Measurements from ENCODE around the gene RGL3. TPM values are rescaled to one million over a fixed set of nuclear protein-coding genes. Genes with fewer than 3 reads are reported as not detected.

The RGL3 gene
- total and polyA plus RNA-seq, 4 donors = 2.4 to 19.8 (median 7.8) TPM

GRCh38 chr19:11346104-11346940 lies 72.8 kb downstream of the RGL3 start, which contains the start of the genes CCDC159 and TMEM205 (continued):
- TF ChIP-seq ATF3 (IDR thresholded peaks at IDR 0.05) (peak; percentile 74), EGR1 (IDR thresholded peaks at IDR 0.05; ENCODE audit: low read depth in 2 of 2) (peak; percentile 85 to 93), GABPA (IDR thresholded peaks at IDR 0.05 in 1 of 2, conservative IDR thresholded peaks at IDR 0.05 in 1 of 2) (peak; percentile 41 to 80), RXRA (IDR thresholded peaks at IDR 0.05) (peak; percentile 52 to 69)

GRCh38 chr19:11345122-11345803 lies 73.9 kb downstream of the RGL3 start:
- peak overlapping the region; percentile 58 to 96 (median 84) for H3K4me3 ChIP-seq (ENCODE audit: low read depth in 1 of 3, low read length in 3 of 3)
- peaks cover 0 to 27% (median 22%) of the 10 kb centered on the region in 4 donors for H3K4me1 ChIP-seq (ENCODE audit: control insufficient read depth in 4 of 4, insufficient read depth in 4 of 4, low read length in 3 of 4)
- H3K27me3 ChIP-seq (ENCODE audit: control insufficient read depth in 4 of 4, insufficient read depth in 4 of 4, low read length in 3 of 4) = no peaks in the 10 kb centered on the region
- DNase-seq (ENCODE audit: low spot score) = no peak
- H3K9ac ChIP-seq (ENCODE audit: low read depth in 1 of 2, low read length in 2 of 2) = peak overlapping the region in 1 of 2 donors; percentile 72
- H3K36me3 ChIP-seq (ENCODE audit: control insufficient read depth in 4 of 4, insufficient read depth in 3 of 4, low read depth in 1 of 4, low read length in 3 of 4) = peaks cover 4 to 10% (median 4%) of the 10 kb centered on the region in 4 donors
- WGBS = 35% methylated on average over 15 of the region's 15 CpGs
- H3K27ac ChIP-seq (ENCODE audit: low read depth in 1 of 2, low read length in 2 of 2) = peak overlapping the region; percentile 74 to 83
- TF ChIP-seq GABPA (IDR thresholded peaks at IDR 0.05 in 1 of 2, conservative IDR thresholded peaks at IDR 0.05 in 1 of 2) (no peak), JUND (IDR thresholded peaks at IDR 0.05) (no peak), RXRA (IDR thresholded peaks at IDR 0.05) (no peak), RAD21 (IDR thresholded peaks at IDR 0.05) (no peak)
- no peaks in the 10 kb centered on the region for H3K9me3 ChIP-seq (ENCODE audit: control insufficient read depth in 4 of 4, low read length in 3 of 4)

Small RNA genes lying within 50 kb of the gene (small RNA-seq; reads per million reads assigned to genes)
- gene RF00019 = not detected

Other genes starting within 250 kb of the RGL3 start
- gene KANK2, start 221.8 kb downstream of the RGL3 start, total RNA-seq = 10 to 100 TPM; 51.0 to 67.8 TPM
- 10 to 100 TPM; 15.0 to 30.3 TPM for gene KANK2, start 221.8 kb downstream of the RGL3 start, polyA plus RNA-seq
- 10 to 100 TPM; 32.4 to 33.9 TPM for gene ANGPTL8, start 179.7 kb downstream of the RGL3 start, total RNA-seq
- 100 to 1,000 TPM; 101 to 107 TPM for gene ANGPTL8, start 179.7 kb downstream of the RGL3 start, polyA plus RNA-seq
- gene DOCK6, start 156.8 kb downstream of the RGL3 start, total RNA-seq = 10 to 100 TPM in 1 of 2 donors, 1 to 10 TPM in 1; 4.9 to 15.8 TPM
- gene DOCK6, start 156.8 kb downstream of the RGL3 start, polyA plus RNA-seq = 10 to 100 TPM; 13.2 to 14.2 TPM
- not detected for gene TSPAN16, start 123.2 kb downstream of the RGL3 start, total RNA-seq
- gene TSPAN16, start 123.2 kb downstream of the RGL3 start, polyA plus RNA-seq = not detected
- 10 to 100 TPM in 1 of 2 donors, 1 to 10 TPM in 1; 9.5 to 10.2 TPM for gene RAB3D, start 79.7 kb downstream of the RGL3 start, total RNA-seq
- 1 to 10 TPM; 1.1 to 1.4 TPM for gene RAB3D, start 79.7 kb downstream of the RGL3 start, polyA plus RNA-seq
- gene TMEM205, start 73.0 kb downstream of the RGL3 start, total RNA-seq = 100 to 1,000 TPM; 110 to 268 TPM
- 100 to 1,000 TPM; 275 to 410 TPM for gene TMEM205, start 73.0 kb downstream of the RGL3 start, polyA plus RNA-seq
- 10 to 100 TPM in 1 of 2 donors, 1 to 10 TPM in 1; 6.3 to 19.3 TPM for gene CCDC159, start 72.8 kb downstream of the RGL3 start, total RNA-seq
- gene CCDC159, start 72.8 kb downstream of the RGL3 start, polyA plus RNA-seq = 10 to 100 TPM; 13.7 to 25.2 TPM
- gene PLPPR2, start 63.9 kb downstream of the RGL3 start, total RNA-seq = 1 to 10 TPM; 1.3 to 6.9 TPM
- 10 to 100 TPM in 1 of 2 donors, 1 to 10 TPM in 1; 7.6 to 12.6 TPM for gene PLPPR2, start 63.9 kb downstream of the RGL3 start, polyA plus RNA-seq
- gene SWSAP1, start 44.6 kb downstream of the RGL3 start, total RNA-seq = 1 to 10 TPM in 1 of 2 donors, under 1 TPM in 1; 0.98 to 1.0 TPM
- gene SWSAP1, start 44.6 kb downstream of the RGL3 start, polyA plus RNA-seq = 1 to 10 TPM; 2.5 to 6.4 TPM
- 10 to 100 TPM in 1 of 2 donors, 1 to 10 TPM in 1; 6.4 to 70.9 TPM for gene EPOR, start 35.0 kb downstream of the RGL3 start, total RNA-seq
- gene EPOR, start 35.0 kb downstream of the RGL3 start, polyA plus RNA-seq = 1 to 10 TPM; 6.3 to 7.6 TPM
- under 1 TPM in 1 of 2 donors, not detected in 1; 0.08 TPM for gene ODAD3, start 15.8 kb upstream of the RGL3 start, total RNA-seq
- gene ODAD3, start 15.8 kb upstream of the RGL3 start, polyA plus RNA-seq = under 1 TPM; 0.21 to 0.46 TPM
- gene PRKCSH, start 16.3 kb upstream of the RGL3 start, total RNA-seq = 100 to 1,000 TPM in 1 of 2 donors, 10 to 100 TPM in 1; 53.0 to 104 TPM
- 100 to 1,000 TPM in 1 of 2 donors, 10 to 100 TPM in 1; 42.9 to 165 TPM for gene PRKCSH, start 16.3 kb upstream of the RGL3 start, polyA plus RNA-seq
- gene ELAVL3, start 61.7 kb upstream of the RGL3 start, total RNA-seq = not detected
- gene ELAVL3, start 61.7 kb upstream of the RGL3 start, polyA plus RNA-seq = not detected
- gene ZNF653, start 86.5 kb upstream of the RGL3 start, total RNA-seq = 1 to 10 TPM; 3.0 to 4.6 TPM
- gene ZNF653, start 86.5 kb upstream of the RGL3 start, polyA plus RNA-seq = 1 to 10 TPM; 1.3 to 3.3 TPM
- gene ECSIT, start 109.8 kb upstream of the RGL3 start, total RNA-seq = 10 to 100 TPM; 20.5 to 34.9 TPM
- 10 to 100 TPM; 27.2 to 37.4 TPM for gene ECSIT, start 109.8 kb upstream of the RGL3 start, polyA plus RNA-seq
- 1 to 10 TPM in 1 of 2 donors, under 1 TPM in 1; 0.09 to 5.9 TPM for gene CNN1, start 119.5 kb upstream of the RGL3 start, total RNA-seq
- gene CNN1, start 119.5 kb upstream of the RGL3 start, polyA plus RNA-seq = 1 to 10 TPM in 1 of 2 donors, under 1 TPM in 1; 0.29 to 4.1 TPM
- gene ELOF1, start 139.9 kb upstream of the RGL3 start, total RNA-seq = 10 to 100 TPM; 11.1 to 15.5 TPM
- gene ELOF1, start 139.9 kb upstream of the RGL3 start, polyA plus RNA-seq = 10 to 100 TPM; 32.5 to 37.9 TPM
- gene ACP5, start 158.3 kb upstream of the RGL3 start, total RNA-seq = 10 to 100 TPM; 20.7 to 30.5 TPM
- gene ACP5, start 158.3 kb upstream of the RGL3 start, polyA plus RNA-seq = 10 to 100 TPM; 18.6 to 26.9 TPM
- 1 to 10 TPM; 7.6 to 9.6 TPM for gene ZNF627, start 178.2 kb upstream of the RGL3 start, total RNA-seq
- 1 to 10 TPM; 3.2 to 3.3 TPM for gene ZNF627, start 178.2 kb upstream of the RGL3 start, polyA plus RNA-seq

All from liver (tissue), 10 donors.